Smooth muscle cell (in vitro differentiated cells): Measurements from ENCODE around the gene MIPOL1. TPM values are rescaled to one million over a fixed set of nuclear protein-coding genes. Genes with fewer than 3 reads are reported as not detected.
A peak's percentile ranks its signal among the peaks of the same experiment; 100 is the strongest.

ENCODE experiments used
- DNase-seq: peaks from one replicate; lab custom pipeline; 2025; ENCODE audit not compliant: unreplicated experiment; lab: John Stamatoyannopoulos, UW
- H2AFZ ChIP-seq: fragments of 200-600 bp; sonication (generic); 2 replicates; pipeline ENCODE4 v1.6.0; 2016; ENCODE audit warnings: antibody characterized with exemption, low read depth, mild to moderate bottlenecking
- H3F3A ChIP-seq: fragments of 200-600 bp; sonication (generic); 2 replicates; pipeline ENCODE4 v1.6.0; 2017; ENCODE audit warnings: antibody characterized with exemption, low read depth
- H3K27ac ChIP-seq: fragments of 200-600 bp; sonication (generic); 2 replicates; pipeline ENCODE4 v1.5.1; 2016; ENCODE audit warnings: low read depth, mild to moderate bottlenecking
- H3K27me3 ChIP-seq: fragments of 200-600 bp; sonication (generic); 2 replicates; pipeline ENCODE4 v1.6.1; 2016; ENCODE audit warnings: low read depth, mild to moderate bottlenecking
- H3K36me3 ChIP-seq: fragments of 200-600 bp; sonication (generic); 2 replicates; pipeline ENCODE4 v1.5.1; 2016; ENCODE audit warnings: low read depth
- H3K4me1 ChIP-seq: fragments of 200-600 bp; sonication (generic); 2 replicates; pipeline ENCODE4 v1.5.1; 2016; ENCODE audit warnings: low read depth
- H3K4me2 ChIP-seq: fragments of 200-600 bp; sonication (generic); 2 replicates; pipeline ENCODE4 v1.6.0; 2016; ENCODE audit warnings: mild to moderate bottlenecking
- H3K4me3 ChIP-seq: fragments of 200-600 bp; sonication (generic); 2 replicates; pipeline ENCODE4 v1.5.1; 2016; ENCODE audit warnings: mild to moderate bottlenecking
- H3K79me2 ChIP-seq: fragments of 200-600 bp; sonication (generic); 2 replicates; pipeline ENCODE4 v1.6.0; 2016; ENCODE audit warnings: low read depth, mild to moderate bottlenecking
- H3K9ac ChIP-seq: fragments of 200-600 bp; sonication (generic); 2 replicates; pipeline ENCODE4 v1.6.0; 2016; ENCODE audit warnings: low read depth
- H3K9me3 ChIP-seq: fragments of 200-600 bp; sonication (generic); replicated peaks from 2 replicates; pipeline ENCODE4 v1.5.1; 2016; ENCODE audit warnings: low read depth
- H4K20me1 ChIP-seq: fragments of 200-600 bp; sonication (generic); 2 replicates; pipeline ENCODE4 v1.6.0; 2016; ENCODE audit warnings: low read depth
- WGBS: methylation state at CpG from one replicate; pipeline ENCODE4 v1.1.7; 2016; ENCODE audit warnings: low lambda C conversion rate; 5-methylcytosine and 5-hydroxymethylcytosine counted together
- polyA plus RNA-seq: library from polyadenylated mRNA; unstranded; fragments of >200 nt; fragmentation: Nextera tagmentation; extraction: Ambion mirVana; gene quantifications from 2 replicates; pipeline ENCODE4 v1.2.1, GENCODE V29; 2016
- small RNA-seq: library from RNA; depleted of rRNA; stranded (forward); fragments of <200 nt; gene quantifications from one replicate; pipeline ENCODE3, GENCODE V24; 2014
- total RNA-seq: library from RNA; depleted of rRNA; stranded (reverse); fragments of >200 nt; gene quantifications from 2 replicates; pipeline ENCODE4 v1.2.3, GENCODE V29; 2014
- TF ChIP-seq, protein P1 (sequence below): fragments of 200-600 bp; sonication (generic); IDR thresholded peaks from 2 replicates; pipeline ENCODE4 v1.5.1; 2017; ENCODE audit warnings: borderline replicate concordance, mild to moderate bottlenecking, antibody characterized with exemption; ENCODE audit not compliant: insufficient read depth, poor library complexity, severe bottlenecking

MIPOL1 gene
- total and polyA plus RNA-seq, 2 experiments from 2014 or later, result 3.2 to 5.1 TPM

DNA sequence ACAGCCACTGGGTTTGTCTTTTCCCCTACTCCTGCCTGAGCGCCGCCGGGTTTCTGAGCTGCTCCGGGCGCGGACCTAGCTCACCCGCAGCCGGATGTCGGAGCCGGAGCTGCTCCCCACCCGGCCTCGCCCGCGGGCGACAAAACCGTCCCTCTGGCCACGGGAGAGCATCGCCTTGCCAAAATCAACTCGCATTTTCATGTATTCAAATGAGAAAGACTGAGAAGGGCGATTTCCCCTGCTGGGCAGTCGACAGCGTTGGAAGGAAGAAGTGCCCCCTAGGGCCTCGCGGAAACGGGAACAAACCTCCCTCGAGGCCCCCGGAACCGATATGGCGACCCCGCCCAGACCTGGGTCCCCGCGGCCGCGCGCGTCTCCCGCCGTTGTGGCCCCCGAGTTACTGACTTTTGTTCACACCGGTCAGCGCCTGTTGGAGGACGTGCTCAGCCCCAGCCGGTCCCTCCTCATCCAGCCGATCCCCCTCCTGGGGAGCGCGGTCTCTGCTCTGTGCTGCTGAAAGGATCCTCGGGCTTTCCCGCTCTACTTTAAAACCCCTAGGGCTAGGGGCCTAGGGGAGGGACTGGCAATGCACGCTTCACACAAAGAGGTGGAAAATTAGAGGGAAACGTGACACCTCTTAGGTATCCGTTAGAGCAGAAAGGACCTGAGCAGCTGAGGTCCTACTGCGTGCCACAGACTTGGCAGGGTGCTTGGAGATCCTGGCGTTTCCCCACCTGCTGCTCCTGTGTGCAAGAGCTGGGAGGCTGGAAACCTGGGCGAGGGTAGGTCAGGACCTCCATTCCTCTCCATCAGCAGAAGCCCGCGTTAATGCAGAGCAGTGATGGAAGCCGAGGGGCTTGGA, 402.0 kb downstream of the MIPOL1 start:
- Histone ChIP-seq H3K9ac (no peak overlapping the region), H2AFZ (no peak overlapping the region), H3K4me3 (peak overlapping the region; percentile 42), H3K36me3 (no peaks in the 10 kb centered on the region), H3K4me1 (peaks cover 33% of the 10 kb centered on the region), H4K20me1 (no peaks in the 10 kb centered on the region), H3K27ac (no peak overlapping the region), H3K79me2 (no peaks in the 10 kb centered on the region), H3K27me3 (peaks cover 97% of the 10 kb centered on the region), H3K9me3 (no peaks in the 10 kb centered on the region), H3K4me2 (peak overlapping the region; percentile 64), H3F3A (no peaks in the 10 kb centered on the region)
- 5% methylated on average over 57 of the region's 57 CpGs for WGBS
- DNase-seq, result no peak
- TF ChIP-seq, protein P1, sequence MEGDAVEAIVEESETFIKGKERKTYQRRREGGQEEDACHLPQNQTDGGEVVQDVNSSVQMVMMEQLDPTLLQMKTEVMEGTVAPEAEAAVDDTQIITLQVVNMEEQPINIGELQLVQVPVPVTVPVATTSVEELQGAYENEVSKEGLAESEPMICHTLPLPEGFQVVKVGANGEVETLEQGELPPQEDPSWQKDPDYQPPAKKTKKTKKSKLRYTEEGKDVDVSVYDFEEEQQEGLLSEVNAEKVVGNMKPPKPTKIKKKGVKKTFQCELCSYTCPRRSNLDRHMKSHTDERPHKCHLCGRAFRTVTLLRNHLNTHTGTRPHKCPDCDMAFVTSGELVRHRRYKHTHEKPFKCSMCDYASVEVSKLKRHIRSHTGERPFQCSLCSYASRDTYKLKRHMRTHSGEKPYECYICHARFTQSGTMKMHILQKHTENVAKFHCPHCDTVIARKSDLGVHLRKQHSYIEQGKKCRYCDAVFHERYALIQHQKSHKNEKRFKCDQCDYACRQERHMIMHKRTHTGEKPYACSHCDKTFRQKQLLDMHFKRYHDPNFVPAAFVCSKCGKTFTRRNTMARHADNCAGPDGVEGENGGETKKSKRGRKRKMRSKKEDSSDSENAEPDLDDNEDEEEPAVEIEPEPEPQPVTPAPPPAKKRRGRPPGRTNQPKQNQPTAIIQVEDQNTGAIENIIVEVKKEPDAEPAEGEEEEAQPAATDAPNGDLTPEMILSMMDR, result no peak

DNA sequence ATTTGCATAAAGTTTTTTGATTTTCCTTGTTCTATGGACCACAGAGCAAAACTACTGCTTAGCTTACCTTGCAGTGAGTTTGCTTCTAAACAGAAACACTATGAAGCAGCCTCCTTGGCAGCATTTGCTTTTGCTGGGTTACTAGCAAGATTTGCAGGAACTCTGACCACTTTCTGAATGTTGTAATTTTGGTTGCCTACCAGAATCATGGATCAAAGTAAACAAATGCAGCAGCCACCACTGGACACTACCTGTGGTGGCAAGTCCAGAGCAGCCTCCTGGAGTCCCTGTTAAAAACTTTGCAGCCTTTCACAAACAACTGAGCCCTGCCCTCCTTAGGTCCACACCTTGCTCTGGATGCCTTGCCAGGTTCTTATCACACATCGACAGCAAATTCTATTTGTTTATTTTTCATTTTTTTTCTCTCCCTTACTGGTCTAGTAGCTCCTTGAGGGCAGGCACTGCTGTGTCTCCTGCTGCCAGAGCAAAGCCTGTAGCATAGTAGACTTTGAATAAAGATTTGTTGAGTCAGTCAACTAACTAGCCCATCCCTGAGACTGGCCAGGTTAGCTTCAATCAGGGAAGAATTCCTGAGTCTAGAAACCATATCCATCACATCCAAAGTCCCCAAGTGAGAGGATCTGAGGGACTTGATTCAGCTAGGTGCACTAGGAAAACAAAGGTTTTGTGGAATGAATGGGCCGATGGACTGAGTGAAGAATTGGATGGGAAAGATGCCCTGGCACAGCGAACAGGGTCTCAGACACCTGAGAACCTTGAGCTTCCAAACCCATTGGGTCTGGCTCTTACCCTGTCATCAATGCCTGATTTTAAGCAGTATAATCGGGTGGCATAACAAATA, 403.4 kb downstream of the MIPOL1 start:
- Histone ChIP-seq H3K9ac (no peak overlapping the region), H3K4me2 (no peak overlapping the region), H3K79me2 (no peaks in the 10 kb centered on the region), H3K4me3 (no peak overlapping the region), H2AFZ (no peak overlapping the region), H3K27ac (no peak overlapping the region), H4K20me1 (no peaks in the 10 kb centered on the region), H3K36me3 (no peaks in the 10 kb centered on the region), H3K9me3 (no peaks in the 10 kb centered on the region), H3K4me1 (peaks cover 24% of the 10 kb centered on the region), H3K27me3 (peaks cover 100% of the 10 kb centered on the region), H3F3A (no peaks in the 10 kb centered on the region)
- WGBS, result 85% methylated on average over 4 of the region's 4 CpGs
- no peak for DNase-seq
- TF ChIP-seq, protein P1, result no peak

DNA sequence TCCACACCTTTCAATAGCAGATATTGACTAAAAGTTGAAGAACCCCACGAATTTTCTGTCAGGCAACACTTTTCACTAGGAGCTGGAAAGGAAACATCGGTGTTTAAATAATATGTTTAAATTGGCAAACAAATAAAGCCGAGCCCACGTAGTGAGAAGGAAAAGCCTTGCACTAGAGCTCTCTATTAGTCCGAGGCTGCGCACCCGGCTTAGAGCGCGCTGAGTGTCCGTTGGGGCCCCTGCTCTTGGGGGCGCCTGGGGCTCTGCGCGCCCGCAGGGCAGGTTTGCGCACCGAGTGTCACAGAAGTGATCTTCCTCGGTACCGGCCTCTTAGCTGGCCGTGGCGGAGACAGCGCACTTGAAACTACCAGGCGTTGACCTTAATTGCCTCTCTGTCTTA, 404.1 kb downstream of the MIPOL1 start:
- no peak for DNase-seq
- Histone ChIP-seq H4K20me1 (no peaks in the 10 kb centered on the region), H3K9me3 (no peaks in the 10 kb centered on the region), H3F3A (no peaks in the 10 kb centered on the region), H3K27ac (no peak overlapping the region), H3K79me2 (no peaks in the 10 kb centered on the region), H3K36me3 (no peaks in the 10 kb centered on the region), H3K4me3 (no peak overlapping the region), H3K4me1 (peaks cover 23% of the 10 kb centered on the region), H3K4me2 (no peak overlapping the region), H2AFZ (no peak overlapping the region), H3K27me3 (peaks cover 100% of the 10 kb centered on the region), H3K9ac (no peak overlapping the region)
- whole genome bisulfite sequencing, result 65% methylated on average over 22 of the region's 22 CpGs
- TF ChIP-seq, protein P1, result no peak

Small RNA genes lying within 50 kb of the gene (small RNA-seq; reads per million reads assigned to genes)
- gene RNU6-273P (not detected), gene RNU6-886P (0.08 reads per million)

Other genes starting within 250 kb of the MIPOL1 start
- gene SLC25A21, start 25.3 kb upstream of the MIPOL1 start, total RNA-seq, result 0.54 TPM in 1 of 2 replicates, not detected in the other
- gene SLC25A21, start 25.3 kb upstream of the MIPOL1 start, polyA plus RNA-seq, result 1.1 TPM in 1 of 2 replicates, not detected in the other